SK-N-SH treated with all-trans-retinoic acid at 6 μM for 48 hours (cell line): ENCODE data around the gene PIAS1.

ENCODE experiments used
- ATAC-seq: fragments of 200-7000 bp; cut with Tn5 transposase; 3 replicates; pipeline ENCODE4 v1.9.1; 2020; ENCODE audit warnings: mild to moderate bottlenecking, moderate library complexity
- ARNTL ChIP-seq: fragments of 450-650 bp; formaldehyde crosslinking; IDR thresholded peaks from 2 replicates; pipeline ENCODE4 v1.5.0; 2020; ENCODE audit warnings: low read depth, mild to moderate bottlenecking, moderate library complexity, borderline replicate concordance
- BACH2 ChIP-seq: fragments of 250-450 bp; sonication (Bioruptor Pico); IDR thresholded peaks from 2 replicates; pipeline ENCODE4 v1.9.0; 2021; ENCODE audit warnings: mild to moderate bottlenecking, borderline replicate concordance
- CREB5 ChIP-seq: fragments of 250-450 bp; sonication (Bioruptor Pico); IDR thresholded peaks from 2 replicates; pipeline ENCODE4 v1.5.1; 2020; ENCODE audit warnings: low read depth, mild to moderate bottlenecking, moderate library complexity
- CSDC2 ChIP-seq: fragments of 250-450 bp; sonication (Bioruptor Pico); IDR thresholded peaks from 2 replicates; pipeline ENCODE4 v1.5.0; 2020; ENCODE audit warnings: mild to moderate bottlenecking, moderate library complexity
- CSRNP3 ChIP-seq: fragments of 250-450 bp; sonication (Bioruptor Pico); IDR thresholded peaks from 2 replicates; pipeline ENCODE4 v1.5.1; 2021; ENCODE audit warnings: mild to moderate bottlenecking, moderate library complexity
- ESRRG ChIP-seq: fragments of 250-450 bp; sonication (Bioruptor Pico); IDR thresholded peaks from 2 replicates; pipeline ENCODE4 v1.6.1; 2021; ENCODE audit warnings: mild to moderate bottlenecking
- ISL1 ChIP-seq: fragments of 250-450 bp; sonication (Bioruptor Pico); IDR thresholded peaks from 2 replicates; pipeline ENCODE4 v2.1.2; 2022; ENCODE audit warnings: mild to moderate bottlenecking, moderate library complexity
- OSR1 ChIP-seq: fragments of 250-450 bp; sonication (Bioruptor Pico); IDR thresholded peaks from 2 replicates; pipeline ENCODE4 v1.8.0; 2022; ENCODE audit warnings: moderate library complexity, mild to moderate bottlenecking, inconsistent platforms
- PATZ1 ChIP-seq: fragments of 250-450 bp; sonication (Bioruptor Pico); IDR thresholded peaks from 2 replicates; pipeline ENCODE4 v1.8.0; 2020; ENCODE audit warnings: mild to moderate bottlenecking, moderate library complexity, borderline replicate concordance
- RARB ChIP-seq: fragments of 250-450 bp; sonication (Bioruptor Pico); IDR thresholded peaks from 2 replicates; pipeline ENCODE4 v1.8.0; 2021; ENCODE audit warnings: mild to moderate bottlenecking, moderate library complexity
- SNAI2 ChIP-seq: fragments of 250-450 bp; sonication (Bioruptor Pico); IDR thresholded peaks from 2 replicates; pipeline ENCODE4 v1.5.0; 2020; ENCODE audit warnings: mild to moderate bottlenecking, moderate library complexity
- TCF4 ChIP-seq: fragments of 250-450 bp; sonication (Bioruptor Pico); IDR thresholded peaks from 2 replicates; pipeline ENCODE4 v1.8.0; 2021; ENCODE audit warnings: mild to moderate bottlenecking, moderate library complexity, borderline replicate concordance
- ZFP3 ChIP-seq: fragments of 250-450 bp; sonication (Bioruptor Pico); IDR thresholded peaks from 2 replicates; pipeline ENCODE4 v1.5.0; 2020; ENCODE audit warnings: mild to moderate bottlenecking, moderate library complexity
- ZFP30 ChIP-seq: fragments of 450-650 bp; formaldehyde crosslinking; IDR thresholded peaks from 2 replicates; pipeline ENCODE4 v1.5.0; 2022; ENCODE audit warnings: mild to moderate bottlenecking, moderate library complexity
- ZNF70 ChIP-seq: fragments of 450-650 bp; formaldehyde crosslinking; IDR thresholded peaks from 2 replicates; pipeline ENCODE4 v1.5.0; 2020; ENCODE audit warnings: mild to moderate bottlenecking, moderate library complexity
- ZNF8 ChIP-seq: fragments of 450-650 bp; formaldehyde crosslinking; IDR thresholded peaks from 2 replicates; pipeline ENCODE4 v1.5.0; 2020; ENCODE audit warnings: mild to moderate bottlenecking, moderate library complexity
- TF ChIP-seq, protein P1 (sequence below): fragments of 250-450 bp; sonication (Bioruptor Pico); IDR thresholded peaks from 2 replicates; pipeline ENCODE4 v1.8.0; 2021; ENCODE audit warnings: low read depth, mild to moderate bottlenecking, moderate library complexity, borderline replicate concordance

The PIAS1 gene

GRCh38 chr15:68022061-68022460 lies 32.1 kb upstream of the PIAS1 start:
- no peak for TF ChIP-seq CSDC2 (CRISPR knock-in tag)
- TF ChIP-seq RARB (CRISPR knock-in tag), result no peak
- ATAC-seq, result no peak

- ATAC-seq, result no peak
- TF ChIP-seq BACH2, result no peak
- TF ChIP-seq, protein P1, sequence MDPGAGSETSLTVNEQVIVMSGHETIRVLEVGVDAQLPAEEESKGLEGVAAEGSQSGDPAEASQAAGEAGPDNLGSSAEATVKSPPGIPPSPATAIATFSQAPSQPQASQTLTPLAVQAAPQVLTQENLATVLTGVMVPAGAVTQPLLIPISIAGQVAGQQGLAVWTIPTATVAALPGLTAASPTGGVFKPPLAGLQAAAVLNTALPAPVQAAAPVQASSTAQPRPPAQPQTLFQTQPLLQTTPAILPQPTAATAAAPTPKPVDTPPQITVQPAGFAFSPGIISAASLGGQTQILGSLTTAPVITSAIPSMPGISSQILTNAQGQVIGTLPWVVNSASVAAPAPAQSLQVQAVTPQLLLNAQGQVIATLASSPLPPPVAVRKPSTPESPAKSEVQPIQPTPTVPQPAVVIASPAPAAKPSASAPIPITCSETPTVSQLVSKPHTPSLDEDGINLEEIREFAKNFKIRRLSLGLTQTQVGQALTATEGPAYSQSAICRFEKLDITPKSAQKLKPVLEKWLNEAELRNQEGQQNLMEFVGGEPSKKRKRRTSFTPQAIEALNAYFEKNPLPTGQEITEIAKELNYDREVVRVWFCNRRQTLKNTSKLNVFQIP (CRISPR knock-in tag), result no peak
- TF ChIP-seq CSRNP3 (CRISPR knock-in tag), result no peak
- no peak for TF ChIP-seq SNAI2 (CRISPR knock-in tag)
Observed at GRCh38 chr15:68023307-68024101, 30.6 kb upstream of the PIAS1 start.

DNA sequence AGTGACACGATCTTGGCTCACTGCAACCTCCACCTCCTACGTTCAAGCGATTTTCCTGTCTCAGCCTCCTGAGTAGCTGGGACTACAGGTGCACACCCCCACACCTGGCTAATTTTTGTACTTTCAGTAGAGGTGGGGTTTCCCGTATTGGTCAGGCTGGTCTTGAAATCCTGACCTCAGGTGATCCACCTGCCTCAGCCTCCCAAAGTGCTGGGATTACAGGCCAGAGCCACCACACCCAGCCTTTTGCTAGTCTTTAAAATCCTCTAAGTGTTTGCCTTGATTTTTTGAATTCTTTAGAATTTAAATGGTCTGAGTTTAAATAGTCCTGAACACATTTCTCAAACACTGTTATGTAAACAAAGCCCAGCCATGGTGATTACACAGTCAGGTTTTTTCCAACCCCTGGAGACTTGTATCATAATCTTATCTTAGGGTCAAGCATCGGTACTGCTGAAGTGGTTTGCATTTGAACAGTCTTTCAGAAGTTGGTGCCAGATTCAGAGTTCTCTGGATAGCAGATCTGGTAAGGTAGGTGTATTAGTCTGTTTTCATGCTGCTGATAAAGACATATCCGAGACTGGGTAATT lies 28.2 kb upstream of the PIAS1 start:
- ATAC-seq, result no peak
- TF ChIP-seq ESRRG (CRISPR knock-in tag), result no peak
- TF ChIP-seq ARNTL (CRISPR knock-in tag), result no peak
- no peak for TF ChIP-seq RARB (CRISPR knock-in tag)
- no peak for TF ChIP-seq ZNF70 (CRISPR knock-in tag)
- no peak for TF ChIP-seq OSR1 (CRISPR knock-in tag)
- no peak for TF ChIP-seq ZNF8
- no peak for TF ChIP-seq PATZ1 (CRISPR knock-in tag)
- TF ChIP-seq ZFP30 (CRISPR knock-in tag), result no peak
- no peak for TF ChIP-seq ZFP3 (CRISPR knock-in tag)
- no peak for TF ChIP-seq TCF4
- no peak for TF ChIP-seq CREB5 (CRISPR knock-in tag)
- TF ChIP-seq ISL1 (CRISPR knock-in tag), result no peak

GRCh38 chr15:68027388-68027787 lies 26.7 kb upstream of the PIAS1 start:
- TF ChIP-seq CSDC2 (CRISPR knock-in tag), result no peak
- no peak for TF ChIP-seq SNAI2 (CRISPR knock-in tag)
- TF ChIP-seq CREB5 (CRISPR knock-in tag), result no peak
- no peak for TF ChIP-seq ZNF70 (CRISPR knock-in tag)
- TF ChIP-seq CSRNP3 (CRISPR knock-in tag), result no peak
- no peak for ATAC-seq
